PC-3 (cell line): ENCODE data around the gene GDF15. TPM values are rescaled to one million over a fixed set of nuclear protein-coding genes. Genes with fewer than 3 reads are reported as not detected.

ENCODE experiments used
- ATAC-seq: fragments of 200-7000 bp; cut with Tn5 transposase; 2 replicates; pipeline ENCODE4 v1.9.1; 2020; ENCODE audit warnings: mild to moderate bottlenecking, moderate library complexity
- BruUV-seq: library from RNA; stranded (reverse); fragments of 400-500 nt; replicated peaks from 2 replicates; lab custom pipeline; 2021; lab: Mats Ljungman, UMichigan
- CTCF ChIA-PET: fragments of 300-600 bp; sonication (Branson Sonifier 250); formaldehyde crosslinking; loops from one replicate; lab custom pipeline; 2022; ENCODE audit warnings: antibody characterized with exemption; lab: Charles Lee
- POLR2A ChIA-PET: fragments of 300-600 bp; sonication (Branson Sonifier 250); formaldehyde crosslinking; loops from one replicate; lab custom pipeline; 2022; ENCODE audit warnings: antibody characterized with exemption; ENCODE audit not compliant: unreplicated experiment; lab: Charles Lee
- DNase-seq: peaks from one replicate; pipeline ENCODE4 v3.0.0-alpha.2; 2015
- H2AFZ ChIP-seq: fragments of 300-600 bp; sonication (generic); 2 replicates; pipeline ENCODE4 v1.6.0; 2016; ENCODE audit warnings: antibody characterized with exemption, low read length
- H3F3A ChIP-seq: fragments of 300-600 bp; sonication (generic); one replicate; pipeline ENCODE4 v1.6.0; 2017; ENCODE audit warnings: antibody characterized with exemption, low read length, control low read depth, mild to moderate bottlenecking; ENCODE audit not compliant: unreplicated experiment
- H3K27ac ChIP-seq: fragments of 300-600 bp; sonication (generic); 2 replicates; pipeline ENCODE4 v1.5.1; 2016; ENCODE audit warnings: mild to moderate bottlenecking, low read length
- H3K27me3 ChIP-seq: fragments of 300-600 bp; sonication (generic); 2 replicates; pipeline ENCODE4 v1.6.1; 2016; ENCODE audit warnings: low read length, mixed read lengths
- H3K36me3 ChIP-seq: fragments of 300-600 bp; sonication (generic); 2 replicates; pipeline ENCODE4 v1.6.1; 2016; ENCODE audit warnings: low read depth, mixed run types, low read length, mixed read lengths
- H3K4me1 ChIP-seq: fragments of 300-600 bp; sonication (generic); 2 replicates; pipeline ENCODE4 v1.5.1; 2016; ENCODE audit warnings: low read length; ENCODE audit not compliant: insufficient read depth
- H3K4me2 ChIP-seq: fragments of 300-600 bp; sonication (generic); 2 replicates; pipeline ENCODE4 v1.6.0; 2016; ENCODE audit warnings: low read length
- H3K4me3 ChIP-seq: fragments of 300-600 bp; sonication (generic); 2 replicates; pipeline ENCODE4 v1.5.1; 2016; ENCODE audit warnings: mild to moderate bottlenecking, low read length, mixed read lengths
- H3K79me2 ChIP-seq: fragments of 300-600 bp; sonication (generic); 2 replicates; pipeline ENCODE4 v1.6.1; 2017; ENCODE audit warnings: low read length, mixed read lengths
- H3K9ac ChIP-seq: fragments of 300-600 bp; sonication (generic); 2 replicates; pipeline ENCODE4 v1.6.0; 2016; ENCODE audit warnings: mild to moderate bottlenecking, low read length
- H3K9me2 ChIP-seq: fragments of 300-600 bp; sonication (generic); replicated peaks from 2 replicates; pipeline ENCODE4 v1.6.1; 2016; ENCODE audit warnings: mixed run types, low read length, mixed read lengths
- H3K9me3 ChIP-seq: fragments of 300-600 bp; sonication (generic); 2 replicates; pipeline ENCODE4 v1.6.1; 2016; ENCODE audit warnings: low read length, mixed read lengths
- H4K20me1 ChIP-seq: fragments of 300-600 bp; sonication (generic); 2 replicates; pipeline ENCODE4 v1.6.1; 2016; ENCODE audit warnings: low read length, mixed read lengths
- EZH2 ChIP-seq: fragments of 300-600 bp; sonication (generic); IDR thresholded peaks from one replicate; pipeline ENCODE4 v1.6.1; 2017; ENCODE audit warnings: antibody characterized with exemption, mild to moderate bottlenecking, low read length; ENCODE audit not compliant: unreplicated experiment
- EZH2phosphoT487 ChIP-seq: fragments of 300-600 bp; sonication (generic); IDR thresholded peaks from 2 replicates; pipeline ENCODE4 v1.6.1; 2018; ENCODE audit warnings: mild to moderate bottlenecking, antibody characterized with exemption, low read length, borderline replicate concordance
- intact Hi-C: fragments of 100-400 bp; cut with micrococcal nuclease; formaldehyde crosslinking; loops from 2 replicates; pipeline ENCODE4 v1.9.0; 2023
- total RNA-seq: library from RNA; depleted of rRNA; stranded (reverse); fragments of >200 nt; gene quantifications from 2 replicates; pipeline ENCODE4 v1.2.3, GENCODE V29; 2014
- TF ChIP-seq, protein P1 (sequence below): fragments of 300-600 bp; sonication (generic); conservative IDR thresholded peaks from 2 replicates; pipeline ENCODE4 v1.5.1; 2017; ENCODE audit warnings: antibody characterized with exemption, low read depth, mild to moderate bottlenecking, low read length

The GDF15 gene
- total RNA-seq, 1 experiment from 2014 or later, result 84.3 TPM

DNA sequence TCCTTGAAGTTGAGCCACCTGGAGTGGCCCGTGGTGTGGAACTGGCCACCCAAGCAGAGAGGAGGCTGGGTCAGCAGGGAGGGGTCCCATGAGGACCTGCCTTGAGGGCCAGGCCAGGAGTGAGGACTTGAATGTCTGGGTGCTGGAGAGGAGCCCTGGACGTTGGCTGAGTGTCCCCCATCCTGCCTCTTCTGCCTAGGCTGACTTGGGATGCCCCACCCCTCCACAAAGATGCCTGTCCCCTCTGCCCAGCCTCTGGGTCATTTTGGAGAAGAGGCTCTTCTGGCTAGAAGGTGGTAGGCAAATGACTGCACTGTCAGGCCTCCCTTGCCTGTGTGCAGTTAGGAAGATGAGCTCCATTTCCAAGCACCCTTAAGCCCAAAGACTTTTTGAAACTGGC is 35.0 kb downstream of the GDF15 start:
- Histone ChIP-seq H3K9ac (no peak overlapping the region), H4K20me1 (peaks cover 11% of the 10 kb centered on the region; the same call in 1 of the 2 replicates), H3K4me3 (peak overlapping the region; percentile 91), H2AFZ (no peak overlapping the region), H3K4me2 (peak overlapping the region; percentile 99), H3F3A (no peaks in the 10 kb centered on the region), H3K27ac (no peak overlapping the region), H3K9me3 (no peaks in the 10 kb centered on the region), H3K36me3 (no peaks in the 10 kb centered on the region), H3K79me2 (peaks cover 51% of the 10 kb centered on the region), H3K27me3 (no peaks in the 10 kb centered on the region), H3K9me2 (no peaks in the 10 kb centered on the region), H3K4me1 (peaks cover 37% of the 10 kb centered on the region)
- BruUV-seq, result no TSS peak
- DNase-seq (no peak), ATAC-seq (no peak)
- intact Hi-C loops, result no loop called here
- no peak for TF ChIP-seq EZH2
- TF ChIP-seq, protein P1, sequence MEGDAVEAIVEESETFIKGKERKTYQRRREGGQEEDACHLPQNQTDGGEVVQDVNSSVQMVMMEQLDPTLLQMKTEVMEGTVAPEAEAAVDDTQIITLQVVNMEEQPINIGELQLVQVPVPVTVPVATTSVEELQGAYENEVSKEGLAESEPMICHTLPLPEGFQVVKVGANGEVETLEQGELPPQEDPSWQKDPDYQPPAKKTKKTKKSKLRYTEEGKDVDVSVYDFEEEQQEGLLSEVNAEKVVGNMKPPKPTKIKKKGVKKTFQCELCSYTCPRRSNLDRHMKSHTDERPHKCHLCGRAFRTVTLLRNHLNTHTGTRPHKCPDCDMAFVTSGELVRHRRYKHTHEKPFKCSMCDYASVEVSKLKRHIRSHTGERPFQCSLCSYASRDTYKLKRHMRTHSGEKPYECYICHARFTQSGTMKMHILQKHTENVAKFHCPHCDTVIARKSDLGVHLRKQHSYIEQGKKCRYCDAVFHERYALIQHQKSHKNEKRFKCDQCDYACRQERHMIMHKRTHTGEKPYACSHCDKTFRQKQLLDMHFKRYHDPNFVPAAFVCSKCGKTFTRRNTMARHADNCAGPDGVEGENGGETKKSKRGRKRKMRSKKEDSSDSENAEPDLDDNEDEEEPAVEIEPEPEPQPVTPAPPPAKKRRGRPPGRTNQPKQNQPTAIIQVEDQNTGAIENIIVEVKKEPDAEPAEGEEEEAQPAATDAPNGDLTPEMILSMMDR, result no peak
- TF ChIP-seq EZH2phosphoT487, result no peak
- ChIA-PET CTCF (interaction anchor here (0.5 to 0.7 kb wide), 2 partner anchors 92 to 231 kb away, joined by 3 read pairs; no protein-coding TSS in a partner anchor), POLR2A (interaction anchor here (1.0 kb wide), 1 partner anchor 139 kb away, joined by 3 read pairs; the partner anchor contains the start of gene JUND)

DNA sequence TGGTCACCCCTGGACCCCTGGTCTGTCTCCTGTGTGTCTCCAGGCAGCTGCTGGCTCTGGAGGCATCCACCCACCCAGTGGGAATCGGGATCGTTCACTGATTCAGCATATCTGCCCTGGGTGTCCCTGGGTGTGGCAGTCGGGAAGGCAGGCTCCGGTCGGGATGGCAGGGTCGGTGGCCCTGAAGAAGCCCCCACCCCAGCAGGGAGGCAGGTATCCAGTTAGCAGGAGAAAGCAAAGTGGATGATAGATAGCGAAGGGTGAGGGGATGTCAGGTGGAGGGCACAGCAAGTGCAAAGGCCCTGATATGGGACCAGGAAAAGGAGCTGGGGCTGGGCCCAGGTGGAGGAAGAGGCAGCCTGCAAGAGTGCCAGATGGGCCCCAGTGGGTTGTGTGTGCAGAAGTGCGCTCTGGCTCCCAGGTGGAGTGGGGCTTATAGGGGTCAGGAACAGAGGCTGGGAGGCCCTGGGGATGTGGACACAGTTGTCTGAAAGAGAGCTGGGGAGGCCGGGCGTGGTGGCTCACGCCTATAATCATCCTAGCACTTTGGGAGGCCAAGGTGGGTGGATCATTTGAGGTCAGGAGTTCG is 35.5 kb downstream of the GDF15 start:
- intact Hi-C loops, result no loop called here
- ChIA-PET CTCF (interaction anchor here (0.7 kb wide), 1 partner anchor 93 kb away, joined by 3 read pairs; no protein-coding TSS in a partner anchor), POLR2A (interaction anchor here (1.0 kb wide), 1 partner anchor 140 kb away, joined by 3 read pairs; the partner anchor contains the start of gene JUND)
- TF ChIP-seq EZH2phosphoT487 (no peak), EZH2 (no peak)
- TF ChIP-seq, protein P1, result no peak
- peak overlapping the region; percentile 99 for H3K4me2 ChIP-seq
- peaks cover 34% of the 10 kb centered on the region for H3K4me1 ChIP-seq
- no peaks in the 10 kb centered on the region for H3F3A ChIP-seq
- no peaks in the 10 kb centered on the region for H3K36me3 ChIP-seq
- BruUV-seq, result no TSS peak
- no peak overlapping the region for H2AFZ ChIP-seq
- H3K9ac ChIP-seq, result no peak overlapping the region
- ATAC-seq (no peak), DNase-seq (no peak)
- H3K27me3 ChIP-seq, result no peaks in the 10 kb centered on the region
- H3K79me2 ChIP-seq, result peaks cover 51% of the 10 kb centered on the region
- no peaks in the 10 kb centered on the region for H3K9me3 ChIP-seq
- H3K27ac ChIP-seq, result no peak overlapping the region
- peaks cover 11% of the 10 kb centered on the region; the same call in 1 of the 2 replicates for H4K20me1 ChIP-seq
- H3K4me3 ChIP-seq, result no peak overlapping the region
- no peaks in the 10 kb centered on the region for H3K9me2 ChIP-seq
